ENCODE measurements around the gene DEFB114.

DNA sequence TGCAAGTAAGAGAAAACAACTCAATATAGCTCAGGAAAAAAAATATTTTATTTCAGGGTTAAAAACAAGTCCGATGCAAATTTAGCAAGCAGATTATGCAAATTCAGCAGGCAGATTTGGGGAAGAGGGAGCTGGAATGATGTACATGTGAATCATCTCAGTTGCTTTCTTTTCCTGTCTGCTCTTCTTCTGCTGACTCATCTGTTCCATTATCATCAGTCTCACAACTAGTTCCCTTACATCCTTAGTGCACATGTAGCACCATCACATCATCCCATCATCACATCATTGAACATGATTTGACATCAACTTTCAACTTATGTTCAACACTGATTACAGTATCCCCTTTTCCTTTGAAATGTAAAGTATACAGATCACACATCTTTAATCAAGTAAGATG lies 16.9 kb upstream of the DEFB114 start:
- TF ChIP-seq GATA2 (IDR thresholded peaks at IDR 0.05; ENCODE audit: low read depth, low read length) (no peak), GATA3 (IDR thresholded peaks at IDR 0.05; ENCODE audit: low read depth, low read length) (no peak)

All from SH-SY5Y (cell line).